Measurements from ENCODE around the gene LPCAT4. TPM values are rescaled to one million over a fixed set of nuclear protein-coding genes. Genes with fewer than 3 reads are reported as not detected.
A peak's percentile ranks its signal among the peaks of the same experiment; 100 is the strongest.
"Not testable (repeated sequence)": the region's sequence is repeated elsewhere in the genome, so short reads cannot be mapped to it uniquely, and the experiment has no call there.

The LPCAT4 gene
- total RNA-seq, 1 donor from 2014 or later = 82.4 TPM

GRCh38 chr15:34365836-34366235 lies 1.2 kb downstream of the LPCAT4 start:
- intact Hi-C loops (cut with DNase I) = loop anchor here (10.0 kb wide), 1 partner anchor 121 kb away; no protein-coding TSS in a partner anchor
- DNase-seq = no peak
- ATAC-seq (ENCODE audit: poor library complexity) = peak; percentile 10

- intact Hi-C loops (cut with DNase I) = loop anchor here (10.0 kb wide), 1 partner anchor 120 kb away; no protein-coding TSS in a partner anchor
- peak; percentile 66 for DNase-seq
- peak; percentile 16 for ATAC-seq (ENCODE audit: poor library complexity)
Measured at GRCh38 chr15:34365091-34365825, 1.7 kb downstream of the LPCAT4 start.

GRCh38 chr15:34364041-34364440 lies 3.0 kb downstream of the LPCAT4 start:
- ATAC-seq (ENCODE audit: poor library complexity) = no peak
- intact Hi-C loops (cut with DNase I) = loop anchor here (10.0 kb wide), 1 partner anchor 119 kb away; no protein-coding TSS in a partner anchor
- no peak for DNase-seq

GRCh38 chr15:34362047-34362773 lies 4.8 kb downstream of the LPCAT4 start:
- intact Hi-C loops (cut with DNase I) = loop anchor here (10.0 kb wide), 1 partner anchor 117 kb away; no protein-coding TSS in a partner anchor
- ATAC-seq (ENCODE audit: poor library complexity) (no peak), DNase-seq (no peak)

- DNase-seq = no peak
- ATAC-seq (ENCODE audit: poor library complexity) = no peak
- intact Hi-C loops (cut with DNase I) = loop anchor here (10.0 kb wide), 1 partner anchor 116 kb away; no protein-coding TSS in a partner anchor
Measured at GRCh38 chr15:34361278-34361677, 5.7 kb downstream of the LPCAT4 start.

GRCh38 chr15:34360298-34360697 lies 6.7 kb downstream of the LPCAT4 start:
- intact Hi-C loops (cut with DNase I) = loop anchor here (10.0 kb wide), 1 partner anchor 115 kb away; no protein-coding TSS in a partner anchor
- ATAC-seq (ENCODE audit: poor library complexity) = no peak

GRCh38 chr15:34359416-34359815 lies 7.6 kb downstream of the LPCAT4 start:
- no peak for DNase-seq

More at GRCh38 chr15:34360298-34360697, 6.7 kb downstream of the LPCAT4 start:
- no peak for DNase-seq

GRCh38 chr15:34358948-34359347 lies 8.0 kb downstream of the LPCAT4 start:
- DNase-seq (no peak), ATAC-seq (ENCODE audit: poor library complexity) (no peak)
- intact Hi-C loops (cut with DNase I) = no loop called here

More at GRCh38 chr15:34359416-34359815, 7.6 kb downstream of the LPCAT4 start:
- no peak for ATAC-seq (ENCODE audit: poor library complexity)
- intact Hi-C loops (cut with DNase I) = no loop called here

- DNase-seq (no peak), ATAC-seq (ENCODE audit: poor library complexity) (no peak)
- intact Hi-C loops (cut with DNase I) = no loop called here
Measured at GRCh38 chr15:34358367-34358766, 8.6 kb downstream of the LPCAT4 start.

- no peak for ATAC-seq (ENCODE audit: poor library complexity)
- intact Hi-C loops (cut with DNase I) = no loop called here
Measured at GRCh38 chr15:34357653-34358052, 9.3 kb downstream of the LPCAT4 start.

GRCh38 chr15:34355241-34355640 lies 11.8 kb downstream of the LPCAT4 start:
- DNase-seq (no peak), ATAC-seq (ENCODE audit: poor library complexity) (no peak)
- intact Hi-C loops (cut with DNase I) = no loop called here

More at GRCh38 chr15:34357653-34358052, 9.3 kb downstream of the LPCAT4 start:
- DNase-seq = no peak

- intact Hi-C loops (cut with DNase I) = no loop called here
- ATAC-seq (ENCODE audit: poor library complexity) = no peak
Measured at GRCh38 chr15:34354286-34354685, 12.7 kb downstream of the LPCAT4 start.

GRCh38 chr15:34353627-34354026 lies 13.4 kb downstream of the LPCAT4 start:
- ATAC-seq (ENCODE audit: poor library complexity) (no peak), DNase-seq (no peak)
- intact Hi-C loops (cut with DNase I) = no loop called here

More at GRCh38 chr15:34354286-34354685, 12.7 kb downstream of the LPCAT4 start:
- DNase-seq = no peak

- ATAC-seq (ENCODE audit: poor library complexity); DNase-seq; intact Hi-C loops (cut with DNase I): not testable (repeated sequence)
Measured at GRCh38 chr15:34352996-34353395, 14.0 kb downstream of the LPCAT4 start.

- no peak for DNase-seq
- intact Hi-C loops (cut with DNase I) = no loop called here
Measured at GRCh38 chr15:34349769-34350168, 17.2 kb downstream of the LPCAT4 start.

GRCh38 chr15:34348735-34349300 lies 18.2 kb downstream of the LPCAT4 start:
- ATAC-seq (ENCODE audit: poor library complexity) = no peak
- intact Hi-C loops (cut with DNase I) = no loop called here

More at GRCh38 chr15:34349769-34350168, 17.2 kb downstream of the LPCAT4 start:
- ATAC-seq (ENCODE audit: poor library complexity) = no peak

GRCh38 chr15:34347951-34348638 lies 18.9 kb downstream of the LPCAT4 start:
- intact Hi-C loops (cut with DNase I) = no loop called here
- no peak for ATAC-seq (ENCODE audit: poor library complexity)
- DNase-seq = no peak

More at GRCh38 chr15:34348735-34349300, 18.2 kb downstream of the LPCAT4 start:
- DNase-seq = no peak

Data from Right ventricle myocardium superior (tissue), 1 donor.